Hepatocyte (in vitro differentiated cells): Measurements from ENCODE around the gene CALML3. TPM values are rescaled to one million over a fixed set of nuclear protein-coding genes. Genes with fewer than 3 reads are reported as not detected.

ENCODE experiments used
- DNase-seq: peaks from one replicate; pipeline ENCODE4 v3.0.0-alpha.2; 2016; ENCODE audit warnings: low spot score
- H2AFZ ChIP-seq: fragments of 200-600 bp; sonication (generic); 2 replicates; pipeline ENCODE4 v1.6.0; 2016; ENCODE audit warnings: antibody characterized with exemption, mild to moderate bottlenecking
- H3K27ac ChIP-seq: fragments of 200-600 bp; sonication (generic); 2 replicates; pipeline ENCODE4 v1.5.1; 2016; ENCODE audit warnings: mild to moderate bottlenecking
- H3K27me3 ChIP-seq: fragments of 200-600 bp; sonication (generic); 2 replicates; pipeline ENCODE4 v1.6.1; 2016
- H3K36me3 ChIP-seq: fragments of 200-600 bp; sonication (generic); replicated peaks from 2 replicates; pipeline ENCODE4 v1.5.1; 2016; ENCODE audit warnings: low read depth; ENCODE audit not compliant: insufficient read depth
- H3K4me1 ChIP-seq: fragments of 200-600 bp; sonication (generic); 2 replicates; pipeline ENCODE4 v1.5.1; 2016; ENCODE audit warnings: mild to moderate bottlenecking, moderate library complexity; ENCODE audit not compliant: insufficient read depth
- H3K4me2 ChIP-seq: fragments of 200-600 bp; sonication (generic); 2 replicates; pipeline ENCODE4 v1.6.0; 2016
- H3K4me3 ChIP-seq: fragments of 200-600 bp; sonication (generic); 2 replicates; pipeline ENCODE4 v1.5.1; 2016; ENCODE audit warnings: mild to moderate bottlenecking
- H3K79me2 ChIP-seq: fragments of 200-600 bp; sonication (generic); 2 replicates; pipeline ENCODE4 v1.6.0; 2017; ENCODE audit warnings: mild to moderate bottlenecking
- H3K9me2 ChIP-seq: fragments of 200-600 bp; sonication (generic); replicated peaks from 2 replicates; pipeline ENCODE4 v1.6.0; 2017; ENCODE audit warnings: mild to moderate bottlenecking; ENCODE audit not compliant: insufficient read depth
- H3K9me3 ChIP-seq: fragments of 200-600 bp; sonication (generic); 2 replicates; pipeline ENCODE4 v1.5.1; 2016; ENCODE audit warnings: low read depth, mild to moderate bottlenecking
- H4K20me1 ChIP-seq: fragments of 200-600 bp; sonication (generic); 2 replicates; pipeline ENCODE4 v1.6.0; 2016; ENCODE audit warnings: mild to moderate bottlenecking; ENCODE audit not compliant: insufficient read depth, poor library complexity, severe bottlenecking
- EZH2 ChIP-seq: fragments of 200-600 bp; sonication (generic); IDR thresholded peaks from 2 replicates; pipeline ENCODE4 v1.6.1; 2016; ENCODE audit warnings: antibody characterized with exemption, mild to moderate bottlenecking, borderline replicate concordance
- EZH2phosphoT487 ChIP-seq: fragments of 200-600 bp; sonication (generic); IDR thresholded peaks from one replicate; pipeline ENCODE4 v1.6.1; 2018; ENCODE audit warnings: antibody characterized with exemption, mild to moderate bottlenecking, low read depth, moderate library complexity; ENCODE audit not compliant: unreplicated experiment, severe bottlenecking
- WGBS: methylation state at CpG from one replicate; pipeline ENCODE4 v1.1.6; 2016; ENCODE audit warnings: low lambda C conversion rate; ENCODE audit errors: missing lambda C conversion rate; 5-methylcytosine and 5-hydroxymethylcytosine counted together
- polyA plus RNA-seq: library from polyadenylated mRNA; unstranded; fragments of >200 nt; fragmentation: Nextera tagmentation; extraction: Ambion mirVana; gene quantifications from 2 replicates; pipeline ENCODE4 v1.2.1, GENCODE V29; 2016
- total RNA-seq: library from RNA; depleted of rRNA; stranded (reverse); fragments of >200 nt; gene quantifications from 2 replicates; pipeline ENCODE4 v1.2.3, GENCODE V29; 2014
- TF ChIP-seq, protein P1 (sequence below): fragments of 200-600 bp; sonication (generic); IDR thresholded peaks from 2 replicates; pipeline ENCODE4 v1.5.1; 2016; ENCODE audit warnings: antibody characterized with exemption, mild to moderate bottlenecking; ENCODE audit not compliant: poor library complexity

CALML3 gene
- total and polyA plus RNA-seq, 2 experiments from 2014 or later, result not detected

DNA sequence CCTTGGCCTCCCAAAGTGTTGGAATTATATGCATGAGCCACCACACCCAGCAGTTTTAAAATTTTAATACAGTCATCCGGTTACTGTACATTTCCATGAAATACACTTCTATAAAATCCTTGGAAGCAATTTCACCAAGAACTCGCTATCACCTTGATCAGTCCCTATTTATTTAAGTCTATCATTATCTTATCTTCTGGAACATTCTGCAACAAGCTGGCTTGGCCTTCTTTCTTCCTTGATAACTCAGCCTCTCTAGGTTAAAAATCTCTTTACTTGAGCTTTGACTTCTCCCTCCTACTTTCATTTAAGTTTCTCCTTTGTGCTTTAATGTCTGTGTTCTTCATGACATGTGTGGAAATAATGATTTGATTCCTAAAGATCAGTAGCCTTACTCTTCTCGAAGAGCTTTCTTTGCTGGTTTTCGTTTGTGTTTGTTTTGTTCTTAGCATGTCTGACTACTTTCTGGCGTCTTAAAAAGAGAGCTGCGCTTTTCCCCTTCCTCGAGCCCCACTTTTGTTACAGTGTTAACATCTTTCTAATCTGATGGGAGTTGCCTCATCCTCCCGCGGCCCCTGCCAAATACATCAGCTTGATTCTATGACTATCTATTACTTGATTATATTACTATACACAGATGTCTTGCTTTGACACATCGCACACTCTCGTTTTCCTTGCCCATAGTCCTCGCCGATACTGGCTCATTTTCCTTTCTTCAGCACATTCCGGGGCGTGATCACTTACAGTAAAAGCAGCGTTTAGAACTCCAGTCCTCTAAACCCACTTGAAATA, 14.3 kb upstream of the CALML3 start:
- no peaks in the 10 kb centered on the region for H3K9me3 ChIP-seq
- no peak overlapping the region for H3K4me3 ChIP-seq
- peak overlapping the region; percentile 3 for H2AFZ ChIP-seq
- H3K4me2 ChIP-seq, result peak overlapping the region; percentile 2
- H3K79me2 ChIP-seq, result no peaks in the 10 kb centered on the region
- H4K20me1 ChIP-seq, result no peaks in the 10 kb centered on the region
- H3K9me2 ChIP-seq, result no peaks in the 10 kb centered on the region
- H3K27ac ChIP-seq, result peak overlapping the region; percentile 3
- no peaks in the 10 kb centered on the region for H3K36me3 ChIP-seq
- H3K27me3 ChIP-seq, result no peaks in the 10 kb centered on the region
- DNase-seq, result no peak
- TF ChIP-seq EZH2 (no peak), EZH2phosphoT487 (no peak)
- TF ChIP-seq, protein P1, sequence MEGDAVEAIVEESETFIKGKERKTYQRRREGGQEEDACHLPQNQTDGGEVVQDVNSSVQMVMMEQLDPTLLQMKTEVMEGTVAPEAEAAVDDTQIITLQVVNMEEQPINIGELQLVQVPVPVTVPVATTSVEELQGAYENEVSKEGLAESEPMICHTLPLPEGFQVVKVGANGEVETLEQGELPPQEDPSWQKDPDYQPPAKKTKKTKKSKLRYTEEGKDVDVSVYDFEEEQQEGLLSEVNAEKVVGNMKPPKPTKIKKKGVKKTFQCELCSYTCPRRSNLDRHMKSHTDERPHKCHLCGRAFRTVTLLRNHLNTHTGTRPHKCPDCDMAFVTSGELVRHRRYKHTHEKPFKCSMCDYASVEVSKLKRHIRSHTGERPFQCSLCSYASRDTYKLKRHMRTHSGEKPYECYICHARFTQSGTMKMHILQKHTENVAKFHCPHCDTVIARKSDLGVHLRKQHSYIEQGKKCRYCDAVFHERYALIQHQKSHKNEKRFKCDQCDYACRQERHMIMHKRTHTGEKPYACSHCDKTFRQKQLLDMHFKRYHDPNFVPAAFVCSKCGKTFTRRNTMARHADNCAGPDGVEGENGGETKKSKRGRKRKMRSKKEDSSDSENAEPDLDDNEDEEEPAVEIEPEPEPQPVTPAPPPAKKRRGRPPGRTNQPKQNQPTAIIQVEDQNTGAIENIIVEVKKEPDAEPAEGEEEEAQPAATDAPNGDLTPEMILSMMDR, result no peak
- 68% methylated on average over 16 of the region's 16 CpGs for WGBS
- peaks cover 22% of the 10 kb centered on the region for H3K4me1 ChIP-seq

DNA sequence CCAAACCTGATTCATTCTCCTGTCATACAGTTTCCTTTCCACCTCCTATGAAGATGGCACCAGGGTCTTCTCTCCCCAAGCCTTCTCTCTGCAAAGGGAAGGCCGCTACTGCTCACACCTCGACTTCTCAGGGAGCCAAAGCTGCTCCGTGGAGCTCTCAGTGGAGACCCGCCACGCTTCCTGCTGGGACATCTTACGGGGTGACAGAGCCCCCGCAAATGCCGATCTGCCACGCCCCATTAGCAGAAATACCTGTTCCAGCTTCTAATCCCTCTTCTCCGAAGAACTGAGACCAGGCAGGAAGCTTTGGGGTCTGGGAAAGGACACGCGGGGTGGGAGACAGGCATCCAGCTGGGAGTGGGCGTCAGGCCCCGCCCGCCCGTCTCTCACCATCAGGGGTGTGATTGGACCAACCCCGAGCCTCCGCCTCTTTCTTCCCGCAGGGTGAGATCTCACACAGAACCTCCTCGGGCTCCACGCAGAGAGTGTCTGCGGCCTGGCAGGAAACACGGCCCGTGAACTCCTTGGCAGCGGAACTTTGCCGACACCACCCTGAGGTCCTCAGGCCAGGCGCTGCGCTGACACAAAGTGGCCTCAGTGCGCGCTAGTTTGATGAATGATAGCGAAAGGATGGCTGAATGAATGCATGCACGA, 13.4 kb upstream of the CALML3 start:
- H3K4me1 ChIP-seq, result peaks cover 28% of the 10 kb centered on the region
- no peak overlapping the region for H2AFZ ChIP-seq
- H3K79me2 ChIP-seq, result no peaks in the 10 kb centered on the region
- peak overlapping the region; percentile 3 for H3K27ac ChIP-seq
- 95% methylated on average over 31 of the region's 32 CpGs for WGBS
- H3K36me3 ChIP-seq, result no peaks in the 10 kb centered on the region
- TF ChIP-seq EZH2, result no peak
- TF ChIP-seq EZH2phosphoT487, result no peak
- TF ChIP-seq, protein P1, result no peak
- H3K9me2 ChIP-seq, result no peaks in the 10 kb centered on the region
- H3K4me3 ChIP-seq, result no peak overlapping the region
- H3K4me2 ChIP-seq, result no peak overlapping the region
- no peaks in the 10 kb centered on the region for H4K20me1 ChIP-seq
- no peaks in the 10 kb centered on the region for H3K27me3 ChIP-seq
- no peaks in the 10 kb centered on the region for H3K9me3 ChIP-seq
- DNase-seq, result no peak

DNA sequence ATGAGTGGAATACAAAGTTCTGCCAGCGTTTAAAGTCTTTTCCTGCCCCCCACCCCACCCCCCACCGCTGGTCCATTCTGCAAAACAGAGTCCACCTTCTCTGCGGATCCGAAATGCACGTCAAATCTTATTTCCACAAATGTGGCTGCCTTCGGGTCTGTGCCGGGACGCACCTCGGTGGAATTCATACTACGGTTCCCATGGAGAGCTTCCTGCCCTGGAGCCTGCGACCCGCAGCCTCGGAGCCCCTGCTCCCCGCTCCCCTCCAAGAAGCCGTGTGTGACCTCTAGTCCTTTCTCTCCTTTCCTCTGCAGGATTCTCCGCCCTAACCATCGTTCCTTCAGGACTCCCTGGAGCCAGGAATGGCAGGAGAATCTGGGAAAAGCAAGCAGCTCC, 12.9 kb upstream of the CALML3 start:
- no peaks in the 10 kb centered on the region for H3K9me3 ChIP-seq
- H3K27ac ChIP-seq, result no peak overlapping the region
- H3K4me2 ChIP-seq, result no peak overlapping the region
- TF ChIP-seq, protein P1, result no peak
- no peak for TF ChIP-seq EZH2phosphoT487
- TF ChIP-seq EZH2, result no peak
- no peaks in the 10 kb centered on the region for H4K20me1 ChIP-seq
- H3K9me2 ChIP-seq, result no peaks in the 10 kb centered on the region
- H3K79me2 ChIP-seq, result no peaks in the 10 kb centered on the region
- no peak overlapping the region for H3K4me3 ChIP-seq
- H3K27me3 ChIP-seq, result no peaks in the 10 kb centered on the region
- 92% methylated on average over 16 of the region's 17 CpGs for WGBS
- H3K36me3 ChIP-seq, result no peaks in the 10 kb centered on the region
- peaks cover 31% of the 10 kb centered on the region for H3K4me1 ChIP-seq
- no peak overlapping the region for H2AFZ ChIP-seq
- DNase-seq, result no peak
